C4-2B (cell line): ENCODE measurements around the gene FSIP1.

Experiments used
- H3K27ac ChIP-seq: fragments of 450-650 bp; 2 replicates; pipeline ENCODE4 v1.5.1; 2017
- CTCF ChIP-seq: fragments of 450-650 bp; conservative IDR thresholded peaks from 2 replicates; pipeline ENCODE4 v1.5.1; 2017; ENCODE audit warnings: mild to moderate bottlenecking
- ZFX ChIP-seq: fragments of 450-650 bp; IDR thresholded peaks from 2 replicates; pipeline ENCODE4 v1.6.1; 2017

FSIP1 gene

DNA sequence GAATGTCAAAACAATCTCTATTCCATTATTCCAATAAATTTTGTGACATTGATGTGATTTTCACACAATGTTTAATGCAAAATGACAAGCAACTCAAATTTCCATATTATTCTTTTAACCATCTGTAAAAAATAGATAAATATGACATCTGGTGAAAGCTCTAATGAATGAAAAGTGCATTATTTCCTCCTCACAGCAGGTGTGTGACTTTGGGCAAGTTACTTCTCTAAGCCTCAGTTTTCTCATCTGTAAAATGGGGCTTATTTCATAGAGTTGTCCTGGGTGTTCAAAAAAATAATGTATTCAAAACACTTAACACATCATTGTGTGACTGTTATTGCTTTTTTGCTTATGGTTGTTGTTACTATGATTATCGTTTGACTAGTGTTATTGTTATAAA lies 131.3 kb downstream of the FSIP1 start:
- no peak for TF ChIP-seq ZFX
- TF ChIP-seq CTCF: no peak
- H3K27ac ChIP-seq: no peak overlapping the region

GRCh38 chr15:39649757-39650156 lies 132.9 kb downstream of the FSIP1 start:
- no peak overlapping the region for H3K27ac ChIP-seq
- no peak for TF ChIP-seq CTCF
- no peak for TF ChIP-seq ZFX

DNA sequence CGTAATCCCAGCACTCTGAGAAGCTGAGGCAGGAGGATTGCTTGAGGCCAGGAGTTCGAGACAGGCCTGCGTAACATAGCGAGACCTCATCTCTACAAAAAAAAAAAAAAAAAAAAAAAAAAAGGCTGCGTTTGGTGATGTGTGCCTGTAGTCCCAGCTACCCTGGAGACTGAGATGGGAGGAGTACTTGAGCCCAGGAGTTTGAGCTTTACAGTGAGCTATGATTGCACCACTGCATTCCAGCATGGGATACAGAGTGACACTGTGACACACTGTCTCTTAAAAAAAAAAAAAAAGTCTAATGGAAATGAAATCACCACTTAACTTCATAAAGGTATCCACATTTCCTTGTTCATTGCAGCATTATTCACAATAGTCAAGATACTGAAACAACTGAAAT lies 136.2 kb downstream of the FSIP1 start:
- H3K27ac ChIP-seq: no peak overlapping the region
- no peak for TF ChIP-seq CTCF
- no peak for TF ChIP-seq ZFX

GRCh38 chr15:39645976-39646257 lies 136.7 kb downstream of the FSIP1 start:
- no peak overlapping the region for H3K27ac ChIP-seq
- TF ChIP-seq ZFX: no peak
- no peak for TF ChIP-seq CTCF

GRCh38 chr15:39645138-39645975 lies 137.3 kb downstream of the FSIP1 start:
- no peak overlapping the region for H3K27ac ChIP-seq
- TF ChIP-seq CTCF (no peak), ZFX (no peak)

DNA sequence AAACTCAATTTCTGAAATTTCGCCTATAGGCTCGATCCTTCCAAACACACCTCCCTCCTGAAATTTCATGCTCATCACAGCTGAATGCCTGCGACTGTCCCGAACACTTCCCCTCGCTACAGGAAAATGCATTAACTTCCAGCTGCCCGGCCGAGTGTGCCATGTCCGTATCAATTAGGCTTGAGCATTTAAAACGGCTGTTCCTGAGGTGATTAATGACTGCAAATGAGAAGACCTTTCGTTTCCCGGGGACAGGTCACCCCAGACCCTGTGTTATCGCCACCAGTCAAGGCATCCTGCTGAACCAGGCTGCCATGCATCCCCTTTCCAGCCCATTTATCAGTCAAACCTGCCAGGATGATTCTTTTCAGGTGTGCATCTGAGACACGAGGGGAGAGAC lies 138.5 kb downstream of the FSIP1 start:
- no peak for TF ChIP-seq ZFX
- TF ChIP-seq CTCF: no peak

DNA sequence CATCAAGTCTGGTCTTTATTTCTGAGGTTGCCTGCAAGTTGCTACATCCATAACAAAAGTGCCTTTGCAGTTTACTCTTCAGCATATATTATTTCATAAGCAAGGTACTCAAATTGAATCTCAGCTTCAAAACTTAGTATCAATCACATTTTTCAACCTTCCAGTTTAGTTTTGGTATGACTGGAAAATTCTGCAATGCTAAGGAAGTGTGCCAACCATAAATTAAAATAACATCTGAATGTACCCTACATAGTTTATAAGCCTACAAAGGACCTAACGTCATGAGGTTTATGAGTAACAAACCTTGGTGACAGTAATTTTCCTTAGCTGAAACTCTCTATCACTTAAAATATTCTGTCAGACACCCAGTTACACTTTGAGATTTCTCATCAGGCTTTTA lies 138.9 kb downstream of the FSIP1 start:
- TF ChIP-seq ZFX (no peak), CTCF (no peak)
- H3K27ac ChIP-seq: no peak overlapping the region

More for the DNA sequence above, 138.5 kb downstream of the FSIP1 start:
- no peak overlapping the region for H3K27ac ChIP-seq
